GM06990 (cell line): ENCODE results near the gene SEMA7A.

Source experiments
- DNase-seq: peaks from one replicate; pipeline ENCODE4 v3.0.0-alpha.2; 2011; ENCODE audit not compliant: insufficient read length; ENCODE audit errors: extremely low read depth
- H3K27me3 ChIP-seq: replicated peaks from 2 replicates; pipeline ENCODE4 v1.6.0; 2011; ENCODE audit warnings: low read length; ENCODE audit not compliant: control insufficient read depth, insufficient read depth
- H3K36me3 ChIP-seq: 2 replicates; pipeline ENCODE4 v1.5.1; 2011; ENCODE audit warnings: low read length; ENCODE audit not compliant: control insufficient read depth, insufficient read depth
- H3K4me3 ChIP-seq: replicated peaks from 2 replicates; pipeline ENCODE4 v1.5.1; 2011; ENCODE audit warnings: low read depth, mild to moderate bottlenecking, control low read depth, low read length
- CTCF ChIP-seq: IDR thresholded peaks from 2 replicates; pipeline ENCODE4 v1.5.1; 2011; ENCODE audit warnings: low read length, control low read depth, mild to moderate bottlenecking, inconsistent platforms; ENCODE audit not compliant: insufficient read depth, poor library complexity, severe bottlenecking

Gene SEMA7A

DNA sequence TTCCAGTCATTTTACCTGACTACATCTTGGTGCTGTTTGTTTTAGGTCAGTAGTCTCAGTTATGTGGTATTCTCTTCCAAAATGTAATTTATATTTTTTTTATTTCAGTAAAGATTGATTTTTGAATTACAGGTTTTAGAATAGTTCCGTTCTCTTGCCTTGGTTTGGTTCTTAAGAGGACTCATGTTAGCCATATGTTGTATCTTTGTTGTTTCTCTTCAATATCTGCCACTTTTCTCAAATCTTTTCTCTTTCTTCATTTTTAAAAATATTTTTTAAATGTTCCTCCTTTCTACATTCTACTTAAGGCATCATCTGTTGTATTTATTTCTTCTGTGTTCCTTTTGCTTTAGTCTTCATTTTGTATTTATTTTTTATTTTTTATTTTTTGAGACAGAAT lies 32.8 kb upstream of the SEMA7A start:
- peaks cover 7% of the 10 kb centered on the region for H3K36me3 ChIP-seq
- TF ChIP-seq CTCF, result no peak
- no peak overlapping the region for H3K4me3 ChIP-seq
- no peak for DNase-seq
- no peaks in the 10 kb centered on the region for H3K27me3 ChIP-seq

- no peak overlapping the region; the same call in 1 of the 2 replicates for H3K4me3 ChIP-seq
- H3K27me3 ChIP-seq, result no peaks in the 10 kb centered on the region
- TF ChIP-seq CTCF, result no peak
- H3K36me3 ChIP-seq, result peaks cover 5% of the 10 kb centered on the region
- DNase-seq, result no peak
Observed at GRCh38 chr15:74464897-74465296, 31.1 kb upstream of the SEMA7A start.

DNA sequence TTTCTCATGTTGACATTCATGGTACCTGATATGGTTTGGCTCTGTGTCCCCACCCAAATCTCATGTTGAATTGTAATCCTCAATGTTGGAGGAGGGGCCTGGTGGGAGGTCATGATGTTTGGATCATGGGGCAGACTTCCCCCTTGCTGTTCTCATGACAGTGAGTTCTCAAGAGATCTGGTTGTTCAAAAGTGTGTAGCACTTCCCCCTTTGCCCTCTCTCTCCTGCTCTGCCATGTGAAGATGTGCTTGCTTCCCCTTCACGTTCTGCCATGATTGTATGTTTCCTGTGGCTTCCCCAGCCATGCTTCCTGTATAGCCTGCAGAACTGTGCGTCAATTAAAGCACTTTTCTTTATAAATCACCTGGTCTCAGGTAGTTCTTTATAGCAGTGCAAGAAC lies 30.5 kb upstream of the SEMA7A start:
- peaks cover 5% of the 10 kb centered on the region for H3K36me3 ChIP-seq
- H3K27me3 ChIP-seq, result no peaks in the 10 kb centered on the region
- no peak for DNase-seq
- no peak for TF ChIP-seq CTCF
- no peak overlapping the region; the same call in 1 of the 2 replicates for H3K4me3 ChIP-seq

GRCh38 chr15:74463634-74464033 lies 29.9 kb upstream of the SEMA7A start:
- no peaks in the 10 kb centered on the region for H3K27me3 ChIP-seq
- peak overlapping the region; percentile 97 for H3K4me3 ChIP-seq
- no peak for DNase-seq
- peaks cover 5% of the 10 kb centered on the region for H3K36me3 ChIP-seq
- no peak for TF ChIP-seq CTCF

GRCh38 chr15:74461847-74462511 lies 28.2 kb upstream of the SEMA7A start:
- Histone ChIP-seq H3K4me3 (peak overlapping the region; percentile 97), H3K36me3 (0 out of 2 replicates have a peak, but pooled peaks cover 2% of the 10 kb centered on the region), H3K27me3 (no peaks in the 10 kb centered on the region)
- no peak for DNase-seq
- no peak for TF ChIP-seq CTCF
